Activated CD4-positive, alpha-beta T cell treated with anti-CD3 and anti-CD28 coated beads for 36 hours (primary cell): ENCODE data around the gene ZSCAN31. TPM values are rescaled to one million over a fixed set of nuclear protein-coding genes. Genes with fewer than 3 reads are reported as not detected.

ENCODE experiments used
- ATAC-seq: fragments of 200-7000 bp; cut with Tn5 transposase; one replicate; pipeline ENCODE4 v1.10.0; 2021; ENCODE audit warnings: mild to moderate bottlenecking, moderate library complexity
- CTCF ChIA-PET: fragments of 350-600 bp; sonication (Branson Sonifier 250); formaldehyde crosslinking; loops from one replicate; lab custom pipeline; 2021; ENCODE audit warnings: antibody characterized with exemption; lab: Charles Lee
- POLR2A ChIA-PET: fragments of 350-600 bp; sonication (Branson Sonifier 250); formaldehyde crosslinking; loops from one replicate; lab custom pipeline; 2021; ENCODE audit warnings: antibody characterized with exemption, inconsistent platforms; lab: Charles Lee
- DNase-seq: peaks from one replicate; pipeline ENCODE4 v3.0.0-alpha.2; 2020
- H3K27ac Mint-ChIP-seq: one replicate; pipeline ENCODE4 v1.8.0; 2021; ENCODE audit warnings: mixed read lengths
- H3K27me3 Mint-ChIP-seq: one replicate; pipeline ENCODE4 v1.8.0; 2021; ENCODE audit warnings: mixed read lengths
- H3K36me3 Mint-ChIP-seq: one replicate; pipeline ENCODE4 v1.8.0; 2021; ENCODE audit warnings: low read depth, mixed read lengths
- H3K4me1 Mint-ChIP-seq: one replicate; pipeline ENCODE4 v1.8.0; 2021; ENCODE audit warnings: mixed read lengths
- H3K4me3 Mint-ChIP-seq: one replicate; pipeline ENCODE4 v1.8.0; 2021; ENCODE audit warnings: mild to moderate bottlenecking, moderate library complexity, mixed read lengths
- H3K9me3 Mint-ChIP-seq: one replicate; pipeline ENCODE4 v1.8.0; 2021; ENCODE audit warnings: low read depth, mixed read lengths
- intact Hi-C, 2 experiments: fragments of 100-400 bp; cut with DNase I in 1 of 2; cut with micrococcal nuclease in 1 of 2; formaldehyde crosslinking; loops; one replicate each; pipeline versions ENCODE4 v1.14.2 to v1.15.1; 2022 to 2024; cut with DNase I, micrococcal nuclease
- total RNA-seq, 2 experiments: library from RNA; stranded (reverse); gene quantifications; one replicate each; pipeline ENCODE4 v1.2.3, GENCODE V29; 2021

ZSCAN31 gene
- total RNA-seq, 2 experiments from 2014 or later: 1.3 to 1.8 TPM

DNA sequence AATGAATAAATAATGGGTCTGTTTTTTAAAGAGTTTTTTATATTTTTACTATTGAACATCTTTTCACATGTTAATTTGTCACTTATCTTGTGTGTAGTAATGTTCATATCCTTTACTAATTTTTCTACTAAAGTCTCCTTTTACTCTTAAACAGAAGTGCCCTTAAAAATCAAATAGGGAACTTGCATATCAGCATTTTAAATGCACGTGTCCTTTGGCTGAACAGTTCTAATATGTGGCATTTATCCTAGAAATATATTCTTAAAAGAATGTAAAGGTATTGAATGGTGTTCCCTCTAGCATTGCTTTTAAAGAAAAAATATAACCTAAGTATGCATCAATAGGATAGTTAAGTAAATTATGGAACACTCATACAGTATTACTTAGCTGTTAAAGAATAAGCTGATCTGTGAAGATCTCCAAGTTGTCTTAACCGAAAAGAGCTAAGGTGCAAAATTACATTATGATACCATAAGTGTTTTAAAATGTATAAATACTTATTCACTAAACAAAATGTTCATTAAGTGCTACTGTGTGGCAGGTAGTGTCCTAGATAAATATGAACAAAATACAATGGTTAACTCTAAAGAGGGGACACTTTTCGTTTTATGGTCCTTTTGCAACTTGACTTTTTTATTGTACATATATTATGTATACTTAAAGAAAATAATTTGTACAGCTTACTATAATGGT lies 55.2 kb downstream of the ZSCAN31 start:
- DNase-seq (no peak), ATAC-seq (no peak)
- Mint-ChIP-seq H3K4me3 (peak overlapping the region; percentile 76), H3K36me3 (peaks cover 23% of the 10 kb centered on the region), H3K9me3 (no peaks in the 10 kb centered on the region), H3K4me1 (peaks cover 9% of the 10 kb centered on the region), H3K27me3 (peaks cover 18% of the 10 kb centered on the region), H3K27ac (no peak overlapping the region)
- POLR2A ChIA-PET: interaction anchor here (0.9 to 1.0 kb wide), 2 partner anchors 14 to 139 kb away, joined by 3 to 4 read pairs; partner anchors contain the start of genes ZKSCAN8 and ZSCAN26
- intact Hi-C loops: loop anchor here in 1 of 2 experiments (1.0 kb wide), 1 partner anchor 28 kb away; the partner anchor contains the start of gene ZKSCAN4
- CTCF ChIA-PET: interaction anchor here (0.6 to 1.4 kb wide), 3 partner anchors 34 to 75 kb away, joined by 3 read pairs; no protein-coding TSS in a partner anchor

GRCh38 chr6:28277746-28278145 lies 58.2 kb downstream of the ZSCAN31 start:
- no peak overlapping the region for H3K27ac Mint-ChIP-seq
- CTCF ChIA-PET: no interaction called here
- DNase-seq (no peak), ATAC-seq (no peak)
- H3K36me3 Mint-ChIP-seq: peaks cover 42% of the 10 kb centered on the region
- H3K4me1 Mint-ChIP-seq: peaks cover 18% of the 10 kb centered on the region
- H3K9me3 Mint-ChIP-seq: no peaks in the 10 kb centered on the region
- POLR2A ChIA-PET: no interaction called here
- intact Hi-C loops: no loop called here
- H3K4me3 Mint-ChIP-seq: no peak overlapping the region
- H3K27me3 Mint-ChIP-seq: peaks cover 13% of the 10 kb centered on the region

GRCh38 chr6:28274888-28275287 lies 61.1 kb downstream of the ZSCAN31 start:
- peak; percentile 44 for ATAC-seq
- Mint-ChIP-seq H3K27me3 (no peaks in the 10 kb centered on the region), H3K4me1 (peaks cover 16% of the 10 kb centered on the region), H3K27ac (peak overlapping the region; percentile 17), H3K36me3 (peaks cover 47% of the 10 kb centered on the region), H3K4me3 (no peak overlapping the region), H3K9me3 (no peaks in the 10 kb centered on the region)
- ChIA-PET CTCF (no interaction called here), POLR2A (no interaction called here)
- no peak for DNase-seq
- intact Hi-C loops: no loop called here

Other genes starting within 250 kb of the ZSCAN31 start
- 1 to 10 TPM; 2.1 to 2.6 TPM for gene ZSCAN16, start 211.5 kb downstream of the ZSCAN31 start, total RNA-seq
- 10 to 100 TPM; 17.5 to 20.7 TPM for gene ZKSCAN8, start 194.3 kb downstream of the ZSCAN31 start, total RNA-seq
- 1 to 10 TPM; 1.7 to 1.8 TPM for gene ZSCAN9, start 110.9 kb downstream of the ZSCAN31 start, total RNA-seq
- gene ZKSCAN4, start 83.9 kb downstream of the ZSCAN31 start, total RNA-seq: 1 to 10 TPM; 3.2 to 4.1 TPM
- under 1 TPM; 0.14 to 0.25 TPM for gene NKAPL, start 76.9 kb downstream of the ZSCAN31 start, total RNA-seq
- gene ZSCAN26, start 69.0 kb downstream of the ZSCAN31 start, total RNA-seq: 1 to 10 TPM; 5.0 to 6.7 TPM
- 1 to 10 TPM; 1.5 to 1.6 TPM for gene PGBD1, start 54.6 kb downstream of the ZSCAN31 start, total RNA-seq
- 1 to 10 TPM; 2.2 to 3.1 TPM for gene ZKSCAN3, start 13.8 kb upstream of the ZSCAN31 start, total RNA-seq
- gene ZSCAN12, start 63.6 kb upstream of the ZSCAN31 start, total RNA-seq: 1 to 10 TPM; 6.9 to 7.6 TPM
- gene ZSCAN23, start 107.3 kb upstream of the ZSCAN31 start, total RNA-seq: 1 to 10 TPM; 1.9 to 2.9 TPM
- gene GPX6, start 179.6 kb upstream of the ZSCAN31 start, total RNA-seq: not detected
- gene GPX5, start 189.7 kb upstream of the ZSCAN31 start, total RNA-seq: not detected